KMS-11 (cell line): ENCODE measurements around the gene WFS1.

Experiments
- H2AFZ ChIP-seq: fragments of 200-600 bp; sonication (generic); 2 replicates; pipeline ENCODE4 v1.6.1; 2016; ENCODE audit warnings: antibody characterized with exemption, mixed run types, low read depth
- H3K27ac ChIP-seq: fragments of 200-600 bp; sonication (generic); 2 replicates; pipeline ENCODE4 v1.6.1; 2016; ENCODE audit warnings: mild to moderate bottlenecking, mixed run types
- H3K27me3 ChIP-seq: fragments of 200-600 bp; sonication (generic); 2 replicates; pipeline ENCODE4 v1.6.1; 2017; ENCODE audit warnings: mild to moderate bottlenecking, low read depth, mixed run types, moderate library complexity; ENCODE audit not compliant: insufficient read depth
- H3K36me3 ChIP-seq: fragments of 200-600 bp; sonication (generic); 2 replicates; pipeline ENCODE4 v1.6.1; 2017; ENCODE audit warnings: mild to moderate bottlenecking, mixed run types; ENCODE audit not compliant: insufficient read depth
- H3K4me1 ChIP-seq: fragments of 200-600 bp; sonication (generic); 2 replicates; pipeline ENCODE4 v1.6.1; 2016; ENCODE audit warnings: mild to moderate bottlenecking, low read depth, mixed run types; ENCODE audit not compliant: poor library complexity, severe bottlenecking
- H3K4me2 ChIP-seq: fragments of 200-600 bp; sonication (generic); 2 replicates; pipeline ENCODE4 v1.7.0; 2016; ENCODE audit warnings: mild to moderate bottlenecking, mixed run types
- H3K4me3 ChIP-seq: fragments of 200-600 bp; sonication (generic); IDR thresholded peaks from 2 replicates; pipeline ENCODE4 v1.6.1; 2017; ENCODE audit warnings: low read depth, low read length, mixed read lengths; ENCODE audit not compliant: insufficient read depth
- H3K79me2 ChIP-seq: fragments of 200-600 bp; sonication (generic); 2 replicates; pipeline ENCODE4 v1.6.1; 2016; ENCODE audit warnings: low read depth, mixed run types; ENCODE audit not compliant: insufficient read depth
- H3K9ac ChIP-seq: fragments of 200-600 bp; sonication (generic); 2 replicates; pipeline ENCODE4 v1.6.1; 2016; ENCODE audit warnings: mild to moderate bottlenecking, mixed run types
- H4K20me1 ChIP-seq: fragments of 200-600 bp; sonication (generic); 2 replicates; pipeline ENCODE4 v1.6.1; 2016; ENCODE audit warnings: mild to moderate bottlenecking, mixed run types; ENCODE audit not compliant: insufficient read depth
- TF ChIP-seq, protein P1 (sequence below): fragments of 200-600 bp; sonication (generic); conservative IDR thresholded peaks from 2 replicates; pipeline ENCODE4 v1.6.1; 2017; ENCODE audit warnings: low read depth, mild to moderate bottlenecking, antibody characterized with exemption, low read length, moderate library complexity, mixed read lengths

Gene WFS1, protein sequence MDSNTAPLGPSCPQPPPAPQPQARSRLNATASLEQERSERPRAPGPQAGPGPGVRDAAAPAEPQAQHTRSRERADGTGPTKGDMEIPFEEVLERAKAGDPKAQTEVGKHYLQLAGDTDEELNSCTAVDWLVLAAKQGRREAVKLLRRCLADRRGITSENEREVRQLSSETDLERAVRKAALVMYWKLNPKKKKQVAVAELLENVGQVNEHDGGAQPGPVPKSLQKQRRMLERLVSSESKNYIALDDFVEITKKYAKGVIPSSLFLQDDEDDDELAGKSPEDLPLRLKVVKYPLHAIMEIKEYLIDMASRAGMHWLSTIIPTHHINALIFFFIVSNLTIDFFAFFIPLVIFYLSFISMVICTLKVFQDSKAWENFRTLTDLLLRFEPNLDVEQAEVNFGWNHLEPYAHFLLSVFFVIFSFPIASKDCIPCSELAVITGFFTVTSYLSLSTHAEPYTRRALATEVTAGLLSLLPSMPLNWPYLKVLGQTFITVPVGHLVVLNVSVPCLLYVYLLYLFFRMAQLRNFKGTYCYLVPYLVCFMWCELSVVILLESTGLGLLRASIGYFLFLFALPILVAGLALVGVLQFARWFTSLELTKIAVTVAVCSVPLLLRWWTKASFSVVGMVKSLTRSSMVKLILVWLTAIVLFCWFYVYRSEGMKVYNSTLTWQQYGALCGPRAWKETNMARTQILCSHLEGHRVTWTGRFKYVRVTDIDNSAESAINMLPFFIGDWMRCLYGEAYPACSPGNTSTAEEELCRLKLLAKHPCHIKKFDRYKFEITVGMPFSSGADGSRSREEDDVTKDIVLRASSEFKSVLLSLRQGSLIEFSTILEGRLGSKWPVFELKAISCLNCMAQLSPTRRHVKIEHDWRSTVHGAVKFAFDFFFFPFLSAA

DNA sequence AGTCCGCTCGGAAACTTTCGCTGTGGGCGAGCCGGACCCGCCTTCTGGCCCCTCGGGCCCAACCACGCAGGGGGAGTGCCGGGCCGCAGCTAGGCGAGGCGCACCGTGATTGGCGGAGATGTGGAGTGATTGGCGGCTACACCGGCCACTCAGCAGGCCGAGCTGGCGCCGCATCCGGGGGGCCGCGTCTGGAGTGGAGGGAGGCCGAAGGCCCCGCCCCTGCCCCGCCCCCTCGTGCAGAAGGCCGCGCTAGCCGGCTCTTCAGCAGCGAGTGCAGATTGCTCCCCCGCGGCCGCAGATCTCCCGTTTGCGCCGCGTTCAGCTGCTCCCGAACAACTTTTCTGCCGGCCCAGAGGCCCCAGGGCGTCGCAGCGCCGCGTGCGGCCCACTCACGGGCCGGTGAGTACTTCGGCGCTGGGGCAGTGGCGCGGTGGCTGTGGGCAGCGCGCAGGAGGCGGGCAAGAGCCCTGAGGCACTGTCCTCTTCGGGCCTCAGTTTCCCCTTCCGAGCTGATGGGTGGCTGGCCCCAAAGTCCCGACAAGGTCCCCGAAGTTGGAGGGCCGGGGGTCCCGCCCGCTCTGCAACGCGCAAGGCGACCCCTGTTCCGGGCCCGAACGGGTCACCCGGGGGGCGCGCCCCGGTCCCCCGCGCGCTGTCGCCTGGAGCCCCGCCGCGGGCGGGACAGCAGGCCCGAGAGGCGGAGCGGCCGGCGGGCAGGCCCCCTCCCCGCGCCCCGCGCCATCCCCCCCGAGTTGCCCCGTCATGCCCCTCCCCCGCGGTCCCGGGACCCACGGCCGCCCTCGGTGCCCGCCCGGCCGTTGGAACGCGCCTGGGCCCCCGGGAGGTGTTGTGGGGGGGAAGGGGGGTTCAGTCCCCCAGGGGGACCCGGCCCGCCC is at the start of gene WFS1:
Gene WFS1 (plus strand): TSS at position 235 of the 896 bp plus-strand sequence. CDS start 7,606 bp downstream, outside the sequence.
- Histone ChIP-seq H3K4me1 (peaks cover 3% of the 10 kb centered on the region), H3K79me2 (no peaks in the 10 kb centered on the region), H4K20me1 (no peaks in the 10 kb centered on the region), H3K9ac (peak within 1 kb of the TSS; percentile 44; the same call in 1 of the 2 replicates), H3K36me3 (no peaks in the 10 kb centered on the region), H3K27me3 (no peaks in the 10 kb centered on the region), H2AFZ (peak within 1 kb of the TSS; percentile 95), H3K4me2 (peak within 1 kb of the TSS; percentile 66), H3K27ac (no peak within 1 kb of the TSS), H3K4me3 (no peak within 1 kb of the TSS)
- TF ChIP-seq, protein P1, sequence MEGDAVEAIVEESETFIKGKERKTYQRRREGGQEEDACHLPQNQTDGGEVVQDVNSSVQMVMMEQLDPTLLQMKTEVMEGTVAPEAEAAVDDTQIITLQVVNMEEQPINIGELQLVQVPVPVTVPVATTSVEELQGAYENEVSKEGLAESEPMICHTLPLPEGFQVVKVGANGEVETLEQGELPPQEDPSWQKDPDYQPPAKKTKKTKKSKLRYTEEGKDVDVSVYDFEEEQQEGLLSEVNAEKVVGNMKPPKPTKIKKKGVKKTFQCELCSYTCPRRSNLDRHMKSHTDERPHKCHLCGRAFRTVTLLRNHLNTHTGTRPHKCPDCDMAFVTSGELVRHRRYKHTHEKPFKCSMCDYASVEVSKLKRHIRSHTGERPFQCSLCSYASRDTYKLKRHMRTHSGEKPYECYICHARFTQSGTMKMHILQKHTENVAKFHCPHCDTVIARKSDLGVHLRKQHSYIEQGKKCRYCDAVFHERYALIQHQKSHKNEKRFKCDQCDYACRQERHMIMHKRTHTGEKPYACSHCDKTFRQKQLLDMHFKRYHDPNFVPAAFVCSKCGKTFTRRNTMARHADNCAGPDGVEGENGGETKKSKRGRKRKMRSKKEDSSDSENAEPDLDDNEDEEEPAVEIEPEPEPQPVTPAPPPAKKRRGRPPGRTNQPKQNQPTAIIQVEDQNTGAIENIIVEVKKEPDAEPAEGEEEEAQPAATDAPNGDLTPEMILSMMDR, result no peak

DNA sequence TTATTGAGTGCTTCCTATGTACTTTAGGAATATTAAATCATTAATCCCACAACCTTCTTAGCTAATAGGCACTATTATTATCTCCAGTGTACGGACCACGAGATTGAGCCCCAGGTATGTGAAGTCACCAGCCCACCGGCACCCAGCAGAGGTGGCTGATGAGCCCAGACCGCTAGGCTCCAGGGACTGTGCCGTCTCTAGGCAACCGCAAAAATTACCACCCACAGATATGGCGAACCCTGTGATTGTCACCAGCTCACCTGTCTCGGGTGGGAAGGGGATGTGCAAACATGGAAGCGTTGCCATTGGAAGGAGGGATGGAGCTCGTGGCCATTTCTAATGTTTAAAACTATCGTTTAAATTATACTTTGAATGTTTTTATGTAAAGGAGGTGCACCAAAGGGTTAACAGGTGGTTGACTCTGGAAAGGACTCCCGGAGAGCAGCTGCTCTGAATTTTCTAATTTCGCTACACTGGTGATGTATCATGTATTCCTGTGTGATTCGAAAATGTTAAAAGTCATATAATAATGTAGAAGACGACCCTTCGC is 48.3 kb upstream of the WFS1 start:
- no peak overlapping the region for H3K4me2 ChIP-seq
- no peak overlapping the region for H2AFZ ChIP-seq
- TF ChIP-seq, protein P1, result no peak
- H3K9ac ChIP-seq, result no peak overlapping the region
- no peaks in the 10 kb centered on the region for H3K79me2 ChIP-seq
- no peaks in the 10 kb centered on the region for H3K36me3 ChIP-seq
- H3K27ac ChIP-seq, result no peak overlapping the region
- H3K4me1 ChIP-seq, result no peaks in the 10 kb centered on the region
- no peak overlapping the region for H3K4me3 ChIP-seq
- no peaks in the 10 kb centered on the region for H4K20me1 ChIP-seq
- no peaks in the 10 kb centered on the region for H3K27me3 ChIP-seq

DNA sequence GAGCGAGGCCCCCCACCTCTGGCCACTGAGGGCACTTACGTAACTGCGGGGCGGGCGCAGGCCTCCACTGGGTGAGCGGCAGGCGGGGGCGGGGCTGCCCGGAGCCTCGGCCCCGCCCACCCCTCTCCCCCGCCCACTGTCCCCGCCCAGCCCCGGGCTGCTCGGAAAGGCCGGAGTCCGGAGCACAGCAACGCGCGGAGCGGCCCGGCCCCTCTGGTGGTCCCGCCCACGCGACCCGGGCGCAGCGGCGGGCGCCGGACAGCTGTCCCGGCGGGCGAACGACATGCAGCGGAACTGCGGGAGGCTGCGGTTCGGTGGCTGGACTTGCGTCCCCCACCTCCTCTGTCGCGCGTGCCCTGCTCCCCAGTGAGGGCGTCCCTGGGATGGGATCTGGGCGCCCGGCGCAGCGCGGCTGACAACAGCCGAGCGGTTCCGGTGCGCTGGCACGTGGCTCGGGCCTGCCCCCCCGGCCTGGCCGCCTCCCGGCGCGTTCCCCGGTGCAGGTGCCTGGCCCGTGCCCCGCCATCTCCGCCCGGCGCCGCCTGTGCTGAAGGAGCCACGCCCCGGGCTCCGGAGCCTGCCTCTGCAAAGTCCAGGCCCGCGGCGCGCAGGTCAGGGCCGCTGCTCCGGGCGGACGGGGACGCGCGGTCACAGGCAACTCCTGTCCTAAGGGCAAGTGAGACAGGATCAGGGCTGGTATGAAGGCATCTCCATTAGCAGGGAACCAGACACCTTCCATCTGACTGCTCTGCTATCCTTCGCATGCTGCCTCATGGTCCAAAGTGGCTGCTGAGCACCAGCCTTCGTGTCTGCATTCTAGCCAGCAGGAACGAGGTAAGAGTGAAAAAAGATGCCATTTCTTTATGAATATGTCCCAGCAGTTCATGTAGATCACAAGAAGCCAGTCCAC is 47.5 kb upstream of the WFS1 start:
- no peak overlapping the region for H3K4me3 ChIP-seq
- TF ChIP-seq, protein P1, result no peak
- H3K27ac ChIP-seq, result no peak overlapping the region

More for the DNA sequence above, 47.5 kb upstream of the WFS1 start:
- Histone ChIP-seq H3K36me3 (no peaks in the 10 kb centered on the region), H3K4me2 (no peak overlapping the region), H3K9ac (no peak overlapping the region), H3K27me3 (no peaks in the 10 kb centered on the region), H2AFZ (no peak overlapping the region), H3K79me2 (no peaks in the 10 kb centered on the region), H3K4me1 (no peaks in the 10 kb centered on the region), H4K20me1 (no peaks in the 10 kb centered on the region)
